Activated T-cell treated with anti-CD3 and anti-CD28 coated beads, Interleukin-2, amount 50 U/mL, for 72 hours (primary cell): ENCODE data around the gene WDFY2. TPM values are rescaled to one million over a fixed set of nuclear protein-coding genes. Genes with fewer than 3 reads are reported as not detected.
A peak's percentile ranks its signal among the peaks of the same experiment; 100 is the strongest.

Source experiments
- ATAC-seq, 2 donors: fragments of 150-1000 bp; cut with Tn5 transposase; replicated peaks in 1 of 2; 2 replicates each; pipeline ENCODE4 v1.10.0; 2021; ENCODE audit warnings: moderate library complexity in 2 of 2, mild to moderate bottlenecking in 1 of 2
- DNase-seq, 2 donors: peaks; one replicate each; pipeline ENCODE4 v3.0.0; 2021 to 2022; ENCODE audit warnings: mixed read lengths in 1 of 2
- H3K27ac Mint-ChIP-seq: one replicate; pipeline ENCODE4 v1.8.0; 2022; ENCODE audit warnings: mild to moderate bottlenecking, moderate library complexity, mixed read lengths
- H3K27me3 Mint-ChIP-seq: one replicate; pipeline ENCODE4 v1.8.0; 2022; ENCODE audit warnings: low read depth, mixed read lengths
- H3K36me3 Mint-ChIP-seq, 2 donors: one replicate each; pipeline ENCODE4 v1.8.0; 2022; ENCODE audit warnings: mixed read lengths in 2 of 2, mild to moderate bottlenecking in 1 of 2; ENCODE audit not compliant: insufficient read depth in 2 of 2
- H3K4me1 Mint-ChIP-seq: one replicate; pipeline ENCODE4 v1.8.0; 2022; ENCODE audit warnings: low read depth, mixed read lengths
- H3K4me3 Mint-ChIP-seq, 2 donors: one replicate each; pipeline ENCODE4 v1.8.0; 2022; ENCODE audit warnings: mild to moderate bottlenecking in 2 of 2, mixed read lengths in 2 of 2, moderate library complexity in 2 of 2
- H3K9me3 Mint-ChIP-seq, 2 donors: one replicate each; pipeline ENCODE4 v1.8.0; 2022; ENCODE audit warnings: mixed read lengths in 2 of 2
- total RNA-seq, 2 donors: library from RNA; stranded (reverse); gene quantifications; one replicate each; pipeline ENCODE4 v1.2.3, GENCODE V29; 2022

WDFY2 gene
- total RNA-seq, 2 donors from 2014 or later = 12.6 to 13.5 TPM

- DNase-seq (no peak), ATAC-seq (no peak)
- no peaks in the 10 kb centered on the region for H3K27me3 Mint-ChIP-seq
- no peaks in the 10 kb centered on the region for H3K4me1 Mint-ChIP-seq
- no peak overlapping the region for H3K27ac Mint-ChIP-seq
- no peak overlapping the region for H3K4me3 Mint-ChIP-seq
- no peaks in the 10 kb centered on the region for H3K36me3 Mint-ChIP-seq
- H3K9me3 Mint-ChIP-seq = no peaks in the 10 kb centered on the region
Observed at GRCh38 chr13:51780099-51780498, 195.8 kb downstream of the WDFY2 start.

DNA sequence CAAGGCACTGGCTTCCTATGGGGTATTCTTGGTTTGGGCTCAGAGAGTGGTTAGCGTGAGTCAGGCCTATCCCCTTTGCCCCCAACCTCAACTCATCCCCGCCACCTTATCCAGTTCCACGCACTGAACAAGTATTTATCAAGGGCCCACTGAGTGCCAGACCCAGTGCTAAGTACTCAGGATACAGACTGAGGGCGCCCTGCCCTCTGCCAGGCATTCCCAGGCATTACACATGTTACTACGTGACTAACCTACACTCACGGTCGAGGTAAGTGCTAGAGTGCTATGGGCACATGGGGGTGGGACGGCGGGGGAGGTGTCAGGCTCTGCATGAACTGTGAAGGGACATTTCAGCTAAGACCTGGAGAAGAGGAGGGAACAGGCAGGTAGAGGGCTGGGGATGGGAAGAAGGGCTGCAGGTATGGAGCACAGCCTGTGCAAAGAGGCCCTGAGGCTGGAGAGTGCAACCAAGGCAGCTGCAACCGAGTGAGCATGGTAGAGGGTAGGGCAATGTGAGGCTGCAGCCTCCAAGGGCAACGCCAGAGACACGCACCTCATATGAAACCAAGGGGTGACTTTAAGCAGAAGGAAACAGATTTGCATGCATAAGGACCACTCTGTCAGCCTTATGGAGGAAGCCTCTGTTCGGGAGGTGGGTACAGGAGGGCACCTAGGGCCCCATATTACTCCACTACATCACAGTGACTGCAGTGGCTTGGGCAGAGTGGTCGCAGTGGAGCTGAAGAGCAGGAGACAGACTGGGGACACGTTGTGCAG, 197.2 kb downstream of the WDFY2 start:
- no peaks in the 10 kb centered on the region for H3K9me3 Mint-ChIP-seq
- no peaks in the 10 kb centered on the region for H3K36me3 Mint-ChIP-seq
- peak; percentile 54 to 55 for ATAC-seq
- H3K27me3 Mint-ChIP-seq = no peaks in the 10 kb centered on the region
- DNase-seq = no peak
- no peak overlapping the region for H3K27ac Mint-ChIP-seq
- H3K4me3 Mint-ChIP-seq = no peak overlapping the region
- peaks cover 9% of the 10 kb centered on the region for H3K4me1 Mint-ChIP-seq

DNA sequence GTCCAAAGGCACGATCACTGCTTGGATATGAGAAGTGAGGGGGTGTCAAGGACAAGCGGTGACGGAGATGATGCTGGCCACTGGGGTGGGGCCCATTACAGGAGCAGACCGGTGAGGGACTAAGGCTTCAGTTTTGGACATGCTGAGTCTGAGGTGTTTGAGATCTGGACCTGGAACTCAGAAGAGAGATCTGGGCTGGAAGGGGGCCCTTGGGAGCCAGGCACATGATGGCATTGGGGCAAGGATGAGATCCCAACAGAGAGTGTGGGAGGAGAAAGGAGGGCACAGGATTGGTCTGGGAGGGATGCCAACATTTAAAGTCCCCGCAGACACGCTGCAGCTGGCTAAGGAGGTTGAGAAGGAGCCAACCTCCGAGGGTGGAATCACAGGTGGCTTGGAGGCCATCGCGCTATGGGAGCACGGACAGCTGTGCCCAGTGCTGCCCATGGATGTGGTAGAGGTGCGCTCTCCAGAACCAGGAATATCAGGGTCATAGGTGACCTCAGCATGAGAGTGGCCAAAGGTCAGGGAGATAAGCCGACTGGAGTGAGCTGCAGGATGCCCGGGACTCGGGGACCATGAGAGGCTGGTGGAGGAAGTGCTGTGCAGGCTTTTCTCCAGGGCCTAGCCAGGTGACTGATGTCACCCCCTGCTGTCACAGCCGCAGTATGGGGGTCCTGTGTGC, 197.9 kb downstream of the WDFY2 start:
- H3K27ac Mint-ChIP-seq = no peak overlapping the region

GRCh38 chr13:51783428-51784094, 199.3 kb downstream of the WDFY2 start:
- H3K4me3 Mint-ChIP-seq = no peak overlapping the region
- DNase-seq (no peak), ATAC-seq (no peak)
- no peaks in the 10 kb centered on the region for H3K9me3 Mint-ChIP-seq
- H3K36me3 Mint-ChIP-seq = no peaks in the 10 kb centered on the region
- no peaks in the 10 kb centered on the region for H3K27me3 Mint-ChIP-seq
- no peak overlapping the region for H3K27ac Mint-ChIP-seq
- H3K4me1 Mint-ChIP-seq = peaks cover 15% of the 10 kb centered on the region

More for the DNA sequence above, 197.9 kb downstream of the WDFY2 start:
- DNase-seq (no peak), ATAC-seq (no peak)
- peaks cover 15% of the 10 kb centered on the region for H3K4me1 Mint-ChIP-seq
- H3K36me3 Mint-ChIP-seq = no peaks in the 10 kb centered on the region
- no peak overlapping the region for H3K4me3 Mint-ChIP-seq
- H3K9me3 Mint-ChIP-seq = no peaks in the 10 kb centered on the region
- H3K27me3 Mint-ChIP-seq = no peaks in the 10 kb centered on the region

- DNase-seq = no peak
- no peaks in the 10 kb centered on the region for H3K27me3 Mint-ChIP-seq
- H3K9me3 Mint-ChIP-seq = no peaks in the 10 kb centered on the region
- H3K27ac Mint-ChIP-seq = no peak overlapping the region
- H3K36me3 Mint-ChIP-seq = no peaks in the 10 kb centered on the region
- peaks cover 15% of the 10 kb centered on the region for H3K4me1 Mint-ChIP-seq
- no peak for ATAC-seq
- H3K4me3 Mint-ChIP-seq = no peak overlapping the region
Observed at GRCh38 chr13:51784097-51784496, 199.8 kb downstream of the WDFY2 start.

- Mint-ChIP-seq H3K9me3 (no peaks in the 10 kb centered on the region), H3K4me1 (peaks cover 15% of the 10 kb centered on the region), H3K27ac (no peak overlapping the region), H3K4me3 (no peak overlapping the region), H3K36me3 (no peaks in the 10 kb centered on the region), H3K27me3 (no peaks in the 10 kb centered on the region)
- ATAC-seq (peak; percentile 53 to 72), DNase-seq (no peak)
Observed at GRCh38 chr13:51785712-51786424, 201.6 kb downstream of the WDFY2 start.

DNA sequence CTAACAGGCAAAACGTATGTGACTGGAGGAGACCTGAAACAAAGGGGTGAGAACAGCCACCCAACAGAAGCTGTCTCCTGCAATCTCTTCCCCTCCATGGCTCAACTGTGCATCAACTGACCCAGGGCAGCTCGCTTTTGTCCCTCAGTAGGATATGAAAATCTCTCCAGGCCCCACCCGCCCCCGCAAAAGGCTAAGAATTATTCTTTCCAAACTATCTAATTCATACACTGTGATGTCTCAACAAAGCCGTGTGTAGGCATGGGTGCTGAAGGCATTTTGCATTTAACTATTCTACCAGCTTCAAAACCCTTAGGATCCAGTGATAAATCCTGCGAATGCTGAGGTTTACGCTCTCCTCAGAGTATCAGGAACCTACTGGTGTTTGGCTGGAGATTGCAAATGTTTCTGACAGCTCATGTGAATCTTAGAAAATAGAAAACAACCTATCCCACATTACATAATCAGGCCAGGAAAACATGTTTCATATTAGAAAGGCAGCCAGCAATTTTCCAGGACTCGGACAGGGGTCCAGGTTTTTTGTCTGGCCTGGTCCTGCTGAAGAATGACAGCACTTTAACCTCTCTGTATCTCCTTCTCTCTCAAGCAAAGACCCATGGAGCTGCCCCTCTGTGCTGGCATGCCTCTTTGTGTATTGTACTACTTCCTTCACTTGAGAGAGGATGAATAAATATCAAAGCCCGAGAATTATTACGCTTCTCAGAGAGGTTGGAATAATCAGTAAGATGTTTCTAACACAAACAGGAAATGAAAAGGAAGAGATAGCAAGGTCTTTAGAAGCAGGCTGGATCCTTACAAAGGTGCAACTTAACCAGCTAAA, 202.4 kb downstream of the WDFY2 start:
- H3K4me1 Mint-ChIP-seq = peaks cover 15% of the 10 kb centered on the region
- no peaks in the 10 kb centered on the region for H3K36me3 Mint-ChIP-seq
- no peak overlapping the region for H3K27ac Mint-ChIP-seq
- DNase-seq (no peak), ATAC-seq (peak in 1 of 2 donors; percentile 14)
- H3K27me3 Mint-ChIP-seq = no peaks in the 10 kb centered on the region
- H3K9me3 Mint-ChIP-seq = no peaks in the 10 kb centered on the region
- no peak overlapping the region for H3K4me3 Mint-ChIP-seq

DNA sequence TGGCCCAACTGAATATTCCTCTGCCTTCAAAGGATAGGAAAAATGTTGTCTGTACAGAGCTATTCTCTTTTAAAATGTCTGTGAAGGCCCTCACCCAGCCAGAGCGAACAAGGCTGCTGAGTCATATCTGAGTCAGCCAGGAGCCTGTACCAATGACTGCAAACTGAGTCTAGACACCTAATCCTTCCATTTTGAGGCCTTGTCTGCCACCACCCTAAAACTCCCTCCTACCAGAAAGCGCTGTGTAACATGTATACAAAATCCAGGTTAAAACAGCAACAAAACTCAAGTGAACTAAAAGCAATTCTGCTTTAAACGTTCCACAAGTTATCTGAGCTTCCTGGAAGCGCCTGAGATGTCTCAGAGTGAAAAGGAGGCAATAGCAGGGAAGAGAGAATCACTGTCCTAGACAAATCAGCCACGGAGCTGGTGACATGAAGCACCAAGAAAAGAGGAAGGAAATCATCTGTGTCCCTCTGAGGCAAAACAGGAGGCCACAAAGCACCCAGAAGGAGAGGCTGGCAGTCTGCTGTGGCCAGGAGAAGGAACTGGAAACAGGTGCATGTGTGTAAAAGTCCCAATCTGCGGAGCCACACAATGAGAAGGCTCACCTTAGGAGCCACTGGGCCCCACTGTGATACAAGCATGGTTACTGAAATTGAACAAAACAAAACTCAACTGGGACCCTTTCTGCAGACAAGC, 209.5 kb downstream of the WDFY2 start:
- H3K36me3 Mint-ChIP-seq = peaks cover 6 to 7% of the 10 kb centered on the region in 2 donors
- peaks cover 39% of the 10 kb centered on the region for H3K4me1 Mint-ChIP-seq
- H3K9me3 Mint-ChIP-seq = no peaks in the 10 kb centered on the region
- peak overlapping the region; percentile 27 to 65 for H3K4me3 Mint-ChIP-seq
- H3K27ac Mint-ChIP-seq = peak overlapping the region; percentile 43
- ATAC-seq = peak; percentile 92 to 95
- peak; percentile 65 to 67 for DNase-seq
- no peaks in the 10 kb centered on the region for H3K27me3 Mint-ChIP-seq

- ATAC-seq (no peak), DNase-seq (no peak)
- H3K36me3 Mint-ChIP-seq = peaks cover 6 to 7% of the 10 kb centered on the region in 2 donors
- peaks cover 39% of the 10 kb centered on the region for H3K4me1 Mint-ChIP-seq
- no peak overlapping the region for H3K27ac Mint-ChIP-seq
- no peaks in the 10 kb centered on the region for H3K27me3 Mint-ChIP-seq
- no peak overlapping the region for H3K4me3 Mint-ChIP-seq
- no peaks in the 10 kb centered on the region for H3K9me3 Mint-ChIP-seq
Observed at GRCh38 chr13:51794964-51795363, 210.7 kb downstream of the WDFY2 start.

- Mint-ChIP-seq H3K36me3 (peaks cover 6 to 7% of the 10 kb centered on the region in 2 donors), H3K4me1 (peaks cover 39% of the 10 kb centered on the region), H3K27ac (no peak overlapping the region), H3K9me3 (no peaks in the 10 kb centered on the region), H3K27me3 (no peaks in the 10 kb centered on the region), H3K4me3 (no peak overlapping the region)
- no peak for ATAC-seq
- DNase-seq = no peak
Observed at GRCh38 chr13:51795419-51795818, 211.2 kb downstream of the WDFY2 start.

- H3K4me1 Mint-ChIP-seq = peaks cover 46% of the 10 kb centered on the region
- H3K27me3 Mint-ChIP-seq = no peaks in the 10 kb centered on the region
- peaks cover 6 to 7% of the 10 kb centered on the region in 2 donors for H3K36me3 Mint-ChIP-seq
- no peak overlapping the region for H3K27ac Mint-ChIP-seq
- DNase-seq = no peak
- ATAC-seq = no peak
- no peaks in the 10 kb centered on the region for H3K9me3 Mint-ChIP-seq
- no peak overlapping the region for H3K4me3 Mint-ChIP-seq
Observed at GRCh38 chr13:51796546-51796945, 212.3 kb downstream of the WDFY2 start.
